GM18502 (cell line): ENCODE measurements around the gene CEMIP2.

Experiments used
- ATAC-seq: cut with Tn5 transposase; IDR thresholded peaks from one replicate; pipeline ENCODE4 v1.9.1; 2021; ENCODE audit warnings: mild to moderate bottlenecking; ENCODE audit not compliant: unreplicated experiment, poor library complexity

CEMIP2 gene

DNA sequence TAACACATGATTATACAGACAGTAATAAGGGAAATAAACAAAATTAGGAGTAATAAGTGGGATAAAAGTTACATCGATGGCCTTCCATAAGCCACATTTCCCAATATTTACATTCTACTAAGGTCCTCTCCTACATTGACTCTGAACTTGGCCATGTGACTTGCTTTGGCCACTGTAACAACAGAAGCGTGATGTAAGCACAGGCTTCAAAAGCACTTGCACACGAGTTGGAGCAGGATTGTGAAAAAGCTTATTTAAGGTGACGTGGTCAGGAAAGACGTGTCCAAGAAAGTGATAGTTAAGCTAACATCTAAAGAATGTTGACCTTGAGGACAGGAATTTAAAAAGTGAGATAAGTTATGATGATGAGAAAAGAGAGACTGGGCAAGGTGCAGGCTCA is 9.8 kb upstream of the CEMIP2 start:
- ATAC-seq, result no peak

DNA sequence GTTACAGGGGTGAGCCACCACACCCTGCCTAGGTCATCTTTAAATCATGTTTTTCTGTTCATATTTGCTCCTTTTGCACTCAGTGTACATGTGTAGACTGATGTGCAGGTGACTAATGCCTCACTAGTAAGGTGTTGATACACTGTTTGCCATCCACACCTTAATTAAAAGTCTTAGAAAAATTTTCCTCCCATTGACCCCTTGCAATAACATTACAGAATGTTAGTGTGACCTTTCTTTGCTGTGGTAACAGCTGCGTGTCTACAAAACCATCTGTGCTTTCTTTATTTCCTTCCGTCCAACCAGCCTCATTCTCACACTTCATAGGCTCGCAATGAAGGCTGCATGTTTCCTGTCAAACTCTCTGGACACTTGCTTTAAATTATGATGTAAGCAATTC is 6.6 kb upstream of the CEMIP2 start:
- ATAC-seq, result no peak

DNA sequence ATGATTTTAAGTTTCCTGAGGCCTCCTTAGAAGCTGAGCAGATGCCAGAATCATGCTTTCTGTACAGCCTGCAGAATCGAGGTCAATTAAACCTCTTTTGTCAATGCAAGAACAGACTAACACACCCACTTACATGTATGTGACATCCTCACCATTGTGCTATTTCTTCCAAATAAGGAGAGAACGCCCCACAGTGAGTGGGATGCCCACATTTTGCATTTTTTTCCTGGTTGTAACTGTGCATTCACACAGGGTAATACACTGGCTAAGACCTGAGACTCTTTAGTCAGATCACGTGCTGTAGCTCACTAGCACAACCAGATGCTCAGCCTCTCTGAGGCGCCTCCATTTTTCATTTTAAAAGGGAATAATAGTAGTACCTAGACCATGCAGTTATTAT is 4.4 kb upstream of the CEMIP2 start:
- no peak for ATAC-seq

- ATAC-seq, result no peak
Observed at GRCh38 chr9:71770170-71770569, 1.9 kb upstream of the CEMIP2 start.

DNA sequence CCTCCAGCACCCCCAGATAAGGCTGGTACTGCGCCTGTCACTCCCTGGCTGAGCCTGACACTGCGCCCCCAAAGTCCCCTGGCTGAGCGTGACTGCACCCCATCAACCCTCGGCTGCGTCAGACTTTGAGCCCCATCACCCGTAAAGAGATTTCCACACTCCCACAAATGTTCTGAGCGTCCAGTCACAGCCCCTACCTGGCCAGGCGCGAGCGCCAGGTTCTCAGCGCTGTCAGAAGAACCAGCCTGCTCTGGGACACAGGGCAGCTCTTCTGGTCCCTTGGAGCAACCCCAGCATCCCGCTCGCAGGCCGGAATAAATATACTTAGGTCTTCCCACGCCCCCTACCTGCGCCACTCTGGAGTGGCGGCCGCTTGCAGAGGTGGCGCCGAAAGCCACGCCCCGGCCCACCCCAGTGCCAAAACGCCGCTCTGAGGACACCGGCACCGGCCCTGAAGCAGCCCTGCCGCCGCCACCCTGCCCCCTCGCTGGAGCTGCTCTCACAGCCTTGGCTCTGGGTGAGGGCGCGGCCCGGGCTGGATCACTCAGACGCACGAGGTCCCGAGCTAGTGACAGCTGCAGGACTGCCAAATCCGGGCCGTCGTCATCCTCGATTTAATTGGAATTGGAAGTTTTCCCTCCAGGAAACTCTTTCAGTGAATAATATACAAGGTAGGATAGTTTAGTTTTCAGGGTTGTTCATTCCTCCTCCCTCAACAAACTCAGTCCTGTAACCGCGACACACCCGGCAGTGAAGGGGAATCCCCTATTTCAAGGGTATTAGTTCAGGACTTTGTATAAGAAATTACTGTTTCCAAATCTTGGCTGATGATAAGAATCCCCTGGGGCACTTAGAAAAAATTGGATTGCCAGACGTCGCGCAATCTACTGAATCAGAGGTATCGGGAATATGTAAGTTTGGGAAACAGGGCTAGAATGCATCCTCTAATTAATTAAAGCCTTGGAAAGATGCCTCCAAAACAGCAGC is 1.2 kb upstream of the CEMIP2 start:
- ATAC-seq, result peak; percentile 29

- ATAC-seq, result no peak
Observed at GRCh38 chr9:71767776-71768321, 464 bp downstream of the CEMIP2 start.

- no peak for ATAC-seq
Observed at GRCh38 chr9:71767163-71767775, 1.0 kb downstream of the CEMIP2 start.

DNA sequence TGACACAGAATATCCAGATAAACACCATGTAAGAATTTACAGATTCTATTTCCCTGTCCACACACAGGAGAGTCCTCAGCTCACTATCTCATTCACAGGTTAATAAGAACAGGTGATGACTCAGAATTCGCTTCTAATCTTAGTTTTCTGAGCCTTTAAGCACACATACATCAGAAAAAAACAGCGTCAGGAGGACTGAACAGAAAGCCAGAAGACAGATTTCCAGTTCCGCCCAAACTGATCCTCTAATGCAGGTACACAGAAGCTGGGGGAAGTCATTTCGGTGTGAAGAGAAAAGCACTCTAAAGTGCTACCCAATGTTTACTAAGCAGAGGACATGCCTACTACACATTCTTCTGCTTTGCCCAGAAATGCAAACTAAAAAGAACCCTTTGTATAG is 1.6 kb downstream of the CEMIP2 start:
- ATAC-seq, result no peak

- ATAC-seq, result no peak
Observed at GRCh38 chr9:71765693-71766092, 2.6 kb downstream of the CEMIP2 start.

- ATAC-seq, result no peak
Observed at GRCh38 chr9:71764891-71765290, 3.4 kb downstream of the CEMIP2 start.

- ATAC-seq, result no peak
Observed at GRCh38 chr9:71764463-71764862, 3.9 kb downstream of the CEMIP2 start.

GRCh38 chr9:71763832-71764231 is 4.5 kb downstream of the CEMIP2 start:
- ATAC-seq, result no peak

GRCh38 chr9:71762900-71763653 is 5.2 kb downstream of the CEMIP2 start:
- ATAC-seq, result no peak

DNA sequence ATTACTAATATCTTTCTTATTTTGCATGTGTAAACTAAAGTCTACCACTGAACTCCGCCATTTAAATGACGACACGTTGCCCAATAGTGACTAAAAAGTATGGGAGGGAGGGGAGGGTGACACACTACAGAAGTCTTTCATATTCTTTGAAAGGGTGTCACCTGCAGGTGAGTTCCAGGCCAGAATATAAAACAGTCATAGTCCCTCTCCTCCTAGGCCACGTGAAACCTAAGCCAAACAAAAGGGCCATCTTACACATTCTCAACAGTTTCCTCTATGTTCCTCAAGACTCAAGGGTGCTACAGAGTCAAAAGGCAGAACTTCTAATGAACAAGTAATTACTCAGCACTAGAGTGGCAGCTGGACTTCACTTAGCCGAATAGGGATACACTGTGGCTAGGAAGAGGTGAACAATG is 6.4 kb downstream of the CEMIP2 start:
- ATAC-seq, result no peak

GRCh38 chr9:71760901-71761300 is 7.4 kb downstream of the CEMIP2 start:
- ATAC-seq, result no peak

GRCh38 chr9:71758785-71759184 is 9.5 kb downstream of the CEMIP2 start:
- no peak for ATAC-seq

- ATAC-seq, result no peak
Observed at GRCh38 chr9:71758277-71758676, 10.0 kb downstream of the CEMIP2 start.

DNA sequence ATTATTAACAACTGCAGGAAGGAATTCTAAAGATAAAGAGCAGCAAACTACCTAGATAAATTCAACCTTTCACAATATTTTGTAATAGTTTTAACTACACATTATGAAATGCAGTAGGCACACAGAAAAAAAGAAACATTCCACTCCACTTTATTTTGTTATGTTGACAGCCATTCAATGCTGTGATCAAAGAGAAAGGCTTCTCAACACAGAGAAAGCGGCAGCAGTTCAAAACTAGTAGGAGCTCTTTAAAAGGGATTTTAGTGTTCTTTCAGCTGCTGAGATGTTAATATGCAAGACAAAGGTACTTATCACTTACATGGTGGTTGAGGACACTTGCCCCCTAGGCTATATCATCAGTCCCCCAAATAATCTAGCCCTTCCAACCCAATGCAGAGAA is 11.6 kb downstream of the CEMIP2 start:
- no peak for ATAC-seq

GRCh38 chr9:71755869-71756268 is 12.4 kb downstream of the CEMIP2 start:
- ATAC-seq, result no peak

DNA sequence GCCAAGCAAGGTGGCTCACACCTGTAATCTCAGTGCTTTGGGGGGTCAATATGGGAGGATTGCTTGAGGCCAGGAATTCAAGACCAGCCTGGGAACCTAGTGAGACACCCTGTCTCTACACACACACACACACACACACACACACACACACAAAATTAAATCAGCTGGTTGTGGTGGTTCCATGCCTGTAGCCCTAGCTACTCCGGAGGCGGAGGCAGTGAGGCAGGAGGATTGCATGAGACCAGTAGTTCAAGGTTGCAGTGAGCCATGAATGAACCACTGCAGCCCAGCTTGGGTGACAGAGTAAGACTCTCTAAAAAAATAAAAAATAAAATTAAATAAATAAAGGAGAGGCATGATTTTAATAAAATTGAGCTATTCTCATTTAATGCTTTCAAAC is 13.1 kb downstream of the CEMIP2 start:
- ATAC-seq, result no peak

DNA sequence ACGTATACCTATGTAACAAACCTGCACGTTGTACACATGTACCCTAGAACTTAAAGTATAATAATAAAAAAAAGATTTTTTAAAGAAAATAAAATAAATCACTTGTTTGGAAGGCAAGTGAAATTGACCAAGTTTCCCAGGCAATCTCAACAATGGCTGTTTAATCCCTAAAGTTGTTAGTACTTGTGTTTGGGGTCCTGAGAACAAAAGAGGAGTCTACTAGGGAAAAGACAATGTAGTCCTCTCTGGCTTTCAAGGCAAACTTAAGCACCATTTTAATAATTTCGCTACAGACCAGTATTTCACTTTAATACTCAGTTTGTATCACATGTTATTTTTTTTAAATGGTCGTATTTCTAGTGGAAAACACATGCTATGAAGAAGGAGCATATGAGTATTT is 14.2 kb downstream of the CEMIP2 start:
- ATAC-seq, result no peak
